GM12878 (cell line): ENCODE measurements around the gene CEP76.
"Not testable (repeated sequence)": the region's sequence is repeated elsewhere in the genome, so short reads cannot be mapped to it uniquely, and the experiment has no call there.

Source experiments
- EP300 ChIP-seq, 2 experiments: fragments of 150-350 bp in 1 of 2; IDR thresholded peaks; 2 replicates each; pipeline ENCODE4 v1.6.1; 2011 to 2012; ENCODE audit warnings: low read depth in 2 of 2, low read length in 2 of 2, borderline replicate concordance in 1 of 2, improper control_type of control experiment in 1 of 2, inconsistent platforms in 1 of 2; ENCODE audit not compliant: control insufficient read depth in 1 of 2
- EZH2 ChIP-seq: IDR thresholded peaks from 2 replicates; pipeline ENCODE4 v1.6.1; 2012; ENCODE audit warnings: low read depth, mild to moderate bottlenecking, control low read depth, inconsistent platforms, low read length, borderline replicate concordance; ENCODE audit not compliant: control insufficient read depth
- POLR2AphosphoS2 ChIP-seq: IDR thresholded peaks from 2 replicates; pipeline ENCODE4 v1.6.1; 2011; ENCODE audit warnings: low read depth, mild to moderate bottlenecking, low read length, improper control_type of control experiment, moderate library complexity
- SMARCA5 ChIP-seq: fragments of 450-650 bp; IDR thresholded peaks from 2 replicates; pipeline ENCODE4 v1.6.1; 2017; ENCODE audit warnings: mild to moderate bottlenecking
- ZSCAN29 ChIP-seq: fragments of 450-650 bp; IDR thresholded peaks from 2 replicates; pipeline ENCODE4 v1.6.1; 2017; ENCODE audit warnings: mild to moderate bottlenecking, moderate library complexity
- TF ChIP-seq, protein P1 (sequence below), 3 experiments: IDR thresholded peaks in 2 of 3; conservative IDR thresholded peaks in 1 of 3; 2 replicates each; pipeline ENCODE4 v1.5.1; 2011; ENCODE audit warnings: low read depth in 3 of 3, low read length in 3 of 3, mild to moderate bottlenecking in 3 of 3, control low read depth in 2 of 3, moderate library complexity in 2 of 3, inconsistent platforms in 1 of 3, mixed read lengths in 1 of 3; ENCODE audit not compliant: control insufficient read depth in 2 of 3, insufficient read depth in 1 of 3; ENCODE audit errors: extremely low read depth in 1 of 3

DNA sequence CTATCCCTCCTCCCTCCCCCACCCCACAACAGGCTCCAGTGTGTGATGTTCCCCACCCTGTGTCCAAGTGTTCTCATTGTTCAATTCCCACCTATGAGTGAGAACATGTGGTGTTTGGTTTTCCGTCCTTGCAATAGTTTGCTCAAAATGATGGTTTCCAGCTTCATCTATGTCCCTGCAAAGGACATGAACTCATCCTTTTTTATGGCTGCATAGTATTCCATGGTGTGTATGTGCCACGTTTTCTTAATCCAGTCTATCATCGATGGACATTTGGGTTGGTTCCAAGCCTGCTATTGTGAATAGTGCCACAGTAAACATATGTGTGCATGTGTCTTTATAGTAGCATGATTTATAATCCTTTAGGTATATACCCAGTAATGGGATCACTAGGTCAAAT is 75.3 kb downstream of the CEP76 start:
- TF ChIP-seq SMARCA5; EZH2; POLR2AphosphoS2; ZSCAN29; EP300 (IDR thresholded peaks at IDR 0.05; ENCODE audit: borderline replicate concordance in 1 of 2, control insufficient read depth in 1 of 2, low read depth in 2 of 2, low read length in 2 of 2): not testable (repeated sequence)
- TF ChIP-seq, protein P1, sequence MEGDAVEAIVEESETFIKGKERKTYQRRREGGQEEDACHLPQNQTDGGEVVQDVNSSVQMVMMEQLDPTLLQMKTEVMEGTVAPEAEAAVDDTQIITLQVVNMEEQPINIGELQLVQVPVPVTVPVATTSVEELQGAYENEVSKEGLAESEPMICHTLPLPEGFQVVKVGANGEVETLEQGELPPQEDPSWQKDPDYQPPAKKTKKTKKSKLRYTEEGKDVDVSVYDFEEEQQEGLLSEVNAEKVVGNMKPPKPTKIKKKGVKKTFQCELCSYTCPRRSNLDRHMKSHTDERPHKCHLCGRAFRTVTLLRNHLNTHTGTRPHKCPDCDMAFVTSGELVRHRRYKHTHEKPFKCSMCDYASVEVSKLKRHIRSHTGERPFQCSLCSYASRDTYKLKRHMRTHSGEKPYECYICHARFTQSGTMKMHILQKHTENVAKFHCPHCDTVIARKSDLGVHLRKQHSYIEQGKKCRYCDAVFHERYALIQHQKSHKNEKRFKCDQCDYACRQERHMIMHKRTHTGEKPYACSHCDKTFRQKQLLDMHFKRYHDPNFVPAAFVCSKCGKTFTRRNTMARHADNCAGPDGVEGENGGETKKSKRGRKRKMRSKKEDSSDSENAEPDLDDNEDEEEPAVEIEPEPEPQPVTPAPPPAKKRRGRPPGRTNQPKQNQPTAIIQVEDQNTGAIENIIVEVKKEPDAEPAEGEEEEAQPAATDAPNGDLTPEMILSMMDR (IDR thresholded peaks at IDR 0.05 in 2 of 3, conservative IDR thresholded peaks at IDR 0.05 in 1 of 3; ENCODE audit: control insufficient read depth in 2 of 3, extremely low read depth in 1 of 3, insufficient read depth in 1 of 3, low read depth in 3 of 3, low read length in 3 of 3): not testable (repeated sequence)
